Measurements from ENCODE around the gene YBX2.

GRCh38 chr17:7284911-7285310 is 9.5 kb downstream of the YBX2 start:
- TF ChIP-seq CTCF (IDR thresholded peaks at IDR 0.05): no peak
- no peak for TF ChIP-seq POLR2A (IDR thresholded peaks at IDR 0.05)

Measured in body of pancreas (tissue), 4 donors.